HCT116 (cell line): Measurements from ENCODE around the gene TRPM1. TPM values are rescaled to one million over a fixed set of nuclear protein-coding genes. Genes with fewer than 3 reads are reported as not detected.

Experiments
- ATAC-seq: fragments of 200-7000 bp; cut with Tn5 transposase; 2 replicates; pipeline ENCODE4 v1.9.1; 2020; ENCODE audit warnings: mild to moderate bottlenecking, moderate library complexity
- BruUV-seq: library from RNA; stranded (reverse); fragments of 400-500 nt; replicated peaks from 2 replicates; lab custom pipeline; 2021; lab: Mats Ljungman, UMichigan
- CTCF ChIA-PET: fragments of 300-600 bp; sonication (Branson Sonifier 250); formaldehyde crosslinking; loops from one replicate; lab custom pipeline; 2021; ENCODE audit warnings: antibody characterized with exemption; lab: Charles Lee
- POLR2A ChIA-PET: fragments of 300-600, 350-600 bp; sonication (Branson Sonifier 250); formaldehyde crosslinking; loops from one replicate; lab custom pipeline; 2021; ENCODE audit warnings: antibody characterized with exemption; lab: Charles Lee
- RAD21 ChIA-PET, 2 experiments: fragments of 300-600 bp; sonication (Branson Sonifier 250); formaldehyde crosslinking; loops; one replicate each; lab custom pipeline; 2023; ENCODE audit warnings: low total read pairs in 2 of 2; ENCODE audit not compliant: uncharacterized antibody in 2 of 2, unreplicated experiment in 2 of 2, low non-redundant PET in 1 of 2; lab: Charles Lee
- DNase-seq: peaks from one replicate; pipeline ENCODE4 v3.0.0-alpha.2; 2010; ENCODE audit warnings: low read depth, low spot score
- H2AFZ ChIP-seq: fragments of 200-600 bp; shearing (Covaris generic), sonication (generic); 2 replicates; pipeline ENCODE4 v1.6.1; 2017; ENCODE audit warnings: low read depth, mixed run types, mixed read lengths, antibody characterized with exemption, low read length; ENCODE audit not compliant: poor library complexity, severe bottlenecking
- H3K27ac ChIP-seq: 2 replicates; pipeline ENCODE4 v1.5.1; 2012; ENCODE audit warnings: low read depth, low read length
- H3K27me3 ChIP-seq: fragments of 200-600 bp; sonication (generic); 2 replicates; pipeline ENCODE4 v1.6.1; 2016; ENCODE audit warnings: mixed run types, low read length, mixed read lengths; ENCODE audit not compliant: insufficient read depth
- H3K36me3 ChIP-seq, 2 experiments: fragments of 200-500 bp in 1 of 2; fragments of 200-600 bp in 1 of 2; sonication (Bioruptor generic) in 1 of 2; sonication (generic) in 1 of 2; 2 replicates each; pipeline versions ENCODE4 v1.5.1 to v1.6.1; 2014 to 2016; ENCODE audit warnings: low read length in 2 of 2, inconsistent platforms in 1 of 2, mixed read lengths in 1 of 2, mixed run types in 1 of 2; ENCODE audit not compliant: insufficient read depth in 2 of 2, control insufficient read depth in 1 of 2
- H3K4me1 ChIP-seq, 2 experiments: fragments of 200-600 bp in 1 of 2; sonication (generic) in 1 of 2; 2 replicates each; pipeline versions ENCODE4 v1.5.1 to v1.6.1; 2012 to 2017; ENCODE audit warnings: low read length in 2 of 2, inconsistent platforms in 1 of 2, mild to moderate bottlenecking in 1 of 2, mixed read lengths in 1 of 2, mixed run types in 1 of 2, moderate library complexity in 1 of 2; ENCODE audit not compliant: insufficient read depth in 2 of 2, control insufficient read depth in 1 of 2
- H3K4me2 ChIP-seq: fragments of 200-600 bp; sonication (generic); 2 replicates; pipeline ENCODE4 v1.6.1; 2017; ENCODE audit warnings: mixed run types, low read length, mixed read lengths
- H3K4me3 ChIP-seq, 2 experiments: fragments of 200-600 bp in 1 of 2; sonication (generic) in 1 of 2; replicated peaks in 1 of 2; 2 replicates each; pipeline ENCODE4 v1.5.1; 2011 to 2016; ENCODE audit warnings: low read length in 2 of 2, control low read depth in 1 of 2, low read depth in 1 of 2, mild to moderate bottlenecking in 1 of 2, mixed read lengths in 1 of 2, mixed run types in 1 of 2
- H3K79me2 ChIP-seq: fragments of 200-600 bp; sonication (generic); 2 replicates; pipeline ENCODE4 v1.6.1; 2017; ENCODE audit warnings: mild to moderate bottlenecking, mixed run types, low read length, moderate library complexity, mixed read lengths; ENCODE audit not compliant: insufficient read depth
- H3K9ac ChIP-seq: fragments of 200-600 bp; sonication (generic); 2 replicates; pipeline ENCODE4 v1.6.1; 2016; ENCODE audit warnings: low read length, mixed read lengths
- H3K9me2 ChIP-seq: fragments of 200-600 bp; sonication (generic), shearing (Covaris generic); 2 replicates; pipeline ENCODE4 v1.6.1; 2017; ENCODE audit warnings: mixed run types, mild to moderate bottlenecking, moderate library complexity; ENCODE audit not compliant: insufficient read depth
- H3K9me3 ChIP-seq, 2 experiments: fragments of 200-500 bp in 1 of 2; fragments of 200-600 bp in 1 of 2; sonication (Bioruptor generic) in 1 of 2; sonication (generic) in 1 of 2; 2 replicates each; pipeline ENCODE4 v1.6.1; 2014 to 2017; ENCODE audit warnings: low read length in 2 of 2, mixed read lengths in 2 of 2, inconsistent platforms in 1 of 2, low read depth in 1 of 2, mild to moderate bottlenecking in 1 of 2, mixed run types in 1 of 2, moderate library complexity in 1 of 2; ENCODE audit not compliant: control insufficient read depth in 1 of 2, insufficient read depth in 1 of 2
- H4K20me1 ChIP-seq: fragments of 200-600 bp; sonication (generic), shearing (Covaris generic); 2 replicates; pipeline ENCODE4 v1.6.1; 2017; ENCODE audit warnings: mixed run types, mild to moderate bottlenecking, moderate library complexity; ENCODE audit not compliant: insufficient read depth
- CBX3 ChIP-seq: IDR thresholded peaks from 2 replicates; pipeline ENCODE4 v1.6.1; 2012; ENCODE audit warnings: low read depth
- ELF1 ChIP-seq: IDR thresholded peaks from 2 replicates; pipeline ENCODE4 v1.6.1; 2012; ENCODE audit warnings: low read depth, borderline replicate concordance
- EZH2 ChIP-seq: fragments of 200-600 bp; sonication (generic); IDR thresholded peaks from 2 replicates; pipeline ENCODE4 v1.6.1; 2017; ENCODE audit warnings: antibody characterized with exemption, mixed run types
- EZH2phosphoT487 ChIP-seq: fragments of 200-600 bp; IDR thresholded peaks from 2 replicates; pipeline ENCODE4 v1.6.1; 2018; ENCODE audit warnings: antibody characterized with exemption, borderline replicate concordance
- JUND ChIP-seq: IDR thresholded peaks from 2 replicates; pipeline ENCODE4 v1.6.1; 2012
- MAX ChIP-seq: IDR thresholded peaks from 2 replicates; pipeline ENCODE4 v1.6.1; 2012
- POLR2A ChIP-seq: IDR thresholded peaks from 2 replicates; pipeline ENCODE4 v1.7.0; 2011; ENCODE audit warnings: borderline replicate concordance; ENCODE audit not compliant: insufficient read depth, insufficient read length; ENCODE audit errors: extremely low read depth
- RAD21 ChIP-seq: IDR thresholded peaks from 2 replicates; pipeline ENCODE4 v1.6.1; 2012; ENCODE audit warnings: low read depth, mild to moderate bottlenecking
- SP1 ChIP-seq: IDR thresholded peaks from 2 replicates; pipeline ENCODE4 v1.6.1; 2012; ENCODE audit warnings: low read depth
- SRF ChIP-seq: IDR thresholded peaks from 2 replicates; pipeline ENCODE4 v1.6.1; 2012; ENCODE audit warnings: low read depth
- TCF7L2 ChIP-seq: IDR thresholded peaks from 2 replicates; pipeline ENCODE4 v1.7.0; 2011; ENCODE audit warnings: borderline replicate concordance, inconsistent platforms; ENCODE audit not compliant: insufficient read depth, insufficient read length; ENCODE audit errors: extremely low read depth
- ZFX ChIP-seq: fragments of 450-650 bp; IDR thresholded peaks from 2 replicates; pipeline ENCODE4 v1.6.1; 2017
- intact Hi-C: fragments of 100-400 bp; cut with micrococcal nuclease; formaldehyde crosslinking; loops from 2 replicates; pipeline ENCODE4 v1.10.0; 2022
- total RNA-seq: library from RNA; stranded (reverse); gene quantifications from one replicate; pipeline ENCODE4 v1.2.1, GENCODE V29; 2021; ENCODE audit not compliant: unreplicated experiment

The TRPM1 gene
- total RNA-seq, 1 experiment from 2014 or later, result not detected

DNA sequence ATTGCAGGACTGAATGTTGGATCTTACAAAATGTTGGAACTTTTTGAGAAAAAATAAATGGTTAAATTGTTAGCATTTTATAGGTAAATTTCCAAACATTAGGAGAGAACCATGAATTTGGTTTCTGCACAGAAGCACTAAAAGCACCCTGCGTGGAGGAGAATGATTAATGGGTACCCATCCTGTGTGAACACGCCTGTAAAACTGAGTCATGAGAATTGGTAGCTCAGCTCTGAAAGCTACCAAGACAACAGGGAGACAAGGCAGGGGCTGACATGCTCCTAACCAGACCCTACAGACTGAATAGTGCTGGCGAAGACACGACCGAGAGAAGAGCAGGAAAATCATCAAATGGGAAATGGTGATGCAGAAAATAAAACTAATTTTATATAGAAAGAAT is 77.7 kb downstream of the TRPM1 start:
- Histone ChIP-seq H3K9ac (no peak overlapping the region), H2AFZ (peak overlapping the region; percentile 71), H4K20me1 (no peaks in the 10 kb centered on the region), H3K27me3 (no peaks in the 10 kb centered on the region), H3K79me2 (no peaks in the 10 kb centered on the region), H3K4me1 (peaks cover 6 to 23% of the 10 kb centered on the region in 2 experiments), H3K4me2 (peak overlapping the region; percentile 75), H3K4me3 (no peak overlapping the region), H3K9me3 (no peaks in the 10 kb centered on the region), H3K36me3 (no peaks in the 10 kb centered on the region), H3K27ac (peak overlapping the region; percentile 18; the same call in 1 of the 2 replicates), H3K9me2 (no peaks in the 10 kb centered on the region)
- DNase-seq (no peak), ATAC-seq (no peak)
- BruUV-seq, result no TSS peak
- RAD21 ChIA-PET, result no interaction called here
- POLR2A ChIA-PET, result no interaction called here
- no peak for TF ChIP-seq MAX
- TF ChIP-seq CBX3, result no peak
- intact Hi-C loops, result no loop called here
- CTCF ChIA-PET, result no interaction called here

- no peaks in the 10 kb centered on the region for H3K9me2 ChIP-seq
- no TSS peak for BruUV-seq
- no peak overlapping the region for H3K27ac ChIP-seq
- intact Hi-C loops, result no loop called here
- CTCF ChIA-PET, result no interaction called here
- H3K36me3 ChIP-seq, result no peaks in the 10 kb centered on the region
- no peak for DNase-seq
- no peak for ATAC-seq
- H3K27me3 ChIP-seq, result no peaks in the 10 kb centered on the region
- H3K4me1 ChIP-seq, result peaks cover 6 to 23% of the 10 kb centered on the region in 2 experiments
- H3K9me3 ChIP-seq, result no peaks in the 10 kb centered on the region
- no peak overlapping the region for H2AFZ ChIP-seq
- RAD21 ChIA-PET, result no interaction called here
- no peaks in the 10 kb centered on the region for H3K79me2 ChIP-seq
- no peak overlapping the region for H3K9ac ChIP-seq
- POLR2A ChIA-PET, result no interaction called here
- H3K4me3 ChIP-seq, result no peak overlapping the region
- TF ChIP-seq ZFX (no peak), SRF (no peak), EZH2phosphoT487 (no peak), CBX3 (no peak), POLR2A (no peak), ELF1 (no peak), JUND (no peak), EZH2 (no peak), RAD21 (no peak), SP1 (no peak), TCF7L2 (no peak)
- H4K20me1 ChIP-seq, result no peaks in the 10 kb centered on the region
- H3K4me2 ChIP-seq, result no peak overlapping the region
These were observed 80.4 kb downstream of the TRPM1 start for GRCh38 chr15:31021067-31021665.
